ENCODE measurements around the gene SMLR1.
A peak's percentile ranks its signal among the peaks of the same experiment; 100 is the strongest.
"Not testable (repeated sequence)": the region's sequence is repeated elsewhere in the genome, so short reads cannot be mapped to it uniquely, and the experiment has no call there.

Gene SMLR1

DNA sequence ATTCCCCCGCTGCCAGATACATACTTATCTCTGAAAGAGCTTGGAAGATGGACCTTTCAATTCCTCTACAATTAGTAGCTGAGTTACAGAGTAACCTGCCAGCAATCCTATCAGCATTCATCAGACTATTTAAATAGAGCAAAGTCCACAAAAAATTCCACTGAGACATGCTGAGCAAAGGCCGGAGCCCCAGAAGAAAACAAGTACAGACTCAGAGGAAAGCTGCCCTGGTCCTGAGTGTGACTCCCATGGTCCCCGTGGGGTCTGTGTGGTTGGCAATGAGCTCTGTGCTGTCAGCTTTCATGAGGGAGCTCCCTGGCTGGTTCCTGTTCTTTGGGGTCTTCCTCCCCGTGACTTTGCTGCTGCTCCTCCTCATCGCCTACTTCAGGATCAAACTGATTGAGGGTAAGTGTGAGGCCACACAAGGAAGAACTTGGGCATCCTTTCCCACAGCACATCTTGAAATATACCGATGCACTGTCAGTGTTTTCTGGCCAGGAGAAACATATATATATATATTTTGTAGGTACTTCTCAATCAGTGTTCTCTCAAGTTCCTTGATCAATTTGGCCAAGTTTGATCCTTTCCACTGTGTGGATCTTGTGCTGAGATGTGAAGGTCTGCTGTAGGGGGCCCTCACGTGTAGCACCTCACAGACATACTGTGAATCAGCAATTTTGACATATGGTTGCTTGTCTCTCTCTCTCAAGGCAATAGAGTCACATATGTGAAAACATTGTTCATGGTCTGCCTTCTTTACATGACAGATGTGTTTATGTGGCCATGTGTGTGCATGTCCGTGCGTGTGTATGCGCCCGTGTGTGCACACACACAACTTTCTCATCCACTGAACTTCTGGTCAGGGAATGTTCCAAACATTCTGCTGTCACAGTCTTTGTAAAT lies at the start of gene SMLR1:
TSS of gene SMLR1 (plus strand) at position 160 of the 903 bp plus-strand sequence. CDS start at position 168, 8 bp downstream.
- DNase-seq = no peak

GRCh38 chr6:130778946-130779657 lies 48.1 kb upstream of the SMLR1 start:
- peak; percentile 75 for DNase-seq

- DNase-seq = no peak
Observed at GRCh38 chr6:130779658-130780033, 47.6 kb upstream of the SMLR1 start.

- DNase-seq = peak; percentile 41
Observed at GRCh38 chr6:130780122-130780521, 47.1 kb upstream of the SMLR1 start.

DNA sequence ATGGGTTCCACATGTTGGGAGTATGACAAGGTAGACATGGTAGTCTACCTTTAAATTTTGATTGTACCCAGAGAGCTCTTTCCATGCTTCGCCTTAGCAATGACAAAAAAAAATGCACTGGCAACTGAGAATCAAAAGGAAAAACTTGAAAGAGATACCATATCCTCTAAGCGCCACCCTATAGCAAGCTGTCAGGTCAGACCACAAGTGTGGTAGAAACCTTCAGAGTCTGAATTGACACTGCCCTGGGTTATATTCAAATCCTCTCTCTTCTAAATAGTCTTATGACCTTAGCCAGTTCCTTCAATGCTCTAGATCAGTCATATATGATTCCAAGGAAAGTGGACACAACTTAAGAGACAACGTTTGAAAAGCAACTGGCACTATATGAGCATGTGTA lies 45.6 kb upstream of the SMLR1 start:
- DNase-seq = no peak

DNA sequence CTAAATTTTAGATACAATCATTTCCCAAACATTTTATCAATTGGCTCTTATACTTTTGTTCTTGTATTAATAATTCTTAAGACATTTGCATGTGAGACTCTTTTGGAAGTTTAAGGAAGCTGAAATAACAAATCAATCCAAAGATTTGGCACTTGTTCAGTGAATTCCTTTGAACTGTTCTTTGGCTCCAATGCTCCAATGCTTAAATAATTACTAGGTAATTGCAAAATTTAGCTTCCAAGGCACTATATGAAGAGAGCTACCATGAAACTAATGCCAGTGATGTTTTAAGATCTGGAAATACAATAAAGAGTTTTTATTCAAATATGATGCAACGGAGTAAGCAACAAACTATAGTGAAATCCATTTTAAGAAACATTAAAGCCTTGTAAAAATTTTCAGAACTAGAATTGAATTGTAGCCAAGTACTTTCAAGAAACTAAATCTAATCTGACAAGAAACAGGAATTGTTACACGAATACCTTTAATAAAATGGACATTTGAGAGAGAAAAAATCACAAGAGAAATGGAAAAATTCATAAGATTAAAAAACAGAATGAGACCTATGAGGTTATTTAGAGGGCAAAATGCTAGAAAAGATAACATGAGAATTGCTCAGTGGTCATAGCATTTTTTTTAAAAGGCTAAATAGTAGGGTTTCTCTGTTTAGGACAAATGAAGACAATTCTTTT lies 43.6 kb upstream of the SMLR1 start:
- DNase-seq = no peak

GRCh38 chr6:130787726-130788500 lies 39.3 kb upstream of the SMLR1 start:
- no peak for DNase-seq

DNA sequence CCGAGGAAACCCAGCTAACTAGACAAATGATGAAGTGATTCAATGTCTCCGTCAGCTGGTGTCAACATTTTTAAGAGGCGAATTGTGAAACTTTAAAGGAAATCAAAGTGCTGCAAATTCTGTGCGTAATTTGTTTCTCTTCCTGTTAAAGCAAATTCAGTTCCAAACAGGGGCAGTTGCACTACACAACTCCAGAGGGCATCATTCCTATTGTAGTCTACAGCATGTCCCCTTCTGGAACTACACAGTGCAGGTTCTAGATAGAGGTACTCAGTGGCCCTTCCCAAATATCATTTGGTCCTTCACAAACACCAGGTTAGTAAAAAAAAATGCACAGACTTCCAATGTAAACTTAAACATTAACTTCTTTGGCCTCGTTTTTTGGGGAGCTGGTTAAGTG lies 38.3 kb upstream of the SMLR1 start:
- DNase-seq = no peak

DNA sequence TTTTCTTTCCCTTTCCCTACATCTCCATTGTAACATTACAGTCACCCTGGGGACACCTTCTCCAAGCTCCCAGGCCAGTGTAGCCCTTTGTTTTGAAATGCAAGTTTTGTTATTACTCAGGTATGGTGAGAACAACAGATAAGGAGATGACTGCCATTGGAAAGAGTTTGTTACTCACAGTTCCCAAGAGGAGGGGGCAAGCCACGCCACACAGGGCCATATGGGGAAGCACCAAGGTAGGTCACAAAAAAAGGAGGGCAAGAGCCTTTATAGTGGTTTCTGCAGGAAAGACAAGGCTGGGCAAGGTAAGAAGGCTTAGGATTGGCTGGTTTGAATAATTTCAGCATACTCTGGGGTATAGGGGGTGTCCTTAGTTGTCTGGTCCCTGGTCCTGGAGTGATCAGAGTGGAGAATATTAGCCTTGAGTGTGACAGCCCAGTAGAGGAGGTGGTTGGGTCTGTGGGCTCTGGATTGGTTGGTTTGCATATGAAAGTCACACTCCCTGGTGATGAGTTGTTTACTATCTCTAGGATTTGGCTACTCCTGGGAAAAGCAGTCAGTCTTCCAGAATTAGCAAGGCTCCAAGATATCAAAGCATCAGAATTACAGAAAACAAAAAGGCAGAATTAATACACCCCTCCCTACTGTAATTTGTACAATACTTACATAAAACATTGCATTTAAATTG lies 33.1 kb upstream of the SMLR1 start:
- no peak for DNase-seq

DNA sequence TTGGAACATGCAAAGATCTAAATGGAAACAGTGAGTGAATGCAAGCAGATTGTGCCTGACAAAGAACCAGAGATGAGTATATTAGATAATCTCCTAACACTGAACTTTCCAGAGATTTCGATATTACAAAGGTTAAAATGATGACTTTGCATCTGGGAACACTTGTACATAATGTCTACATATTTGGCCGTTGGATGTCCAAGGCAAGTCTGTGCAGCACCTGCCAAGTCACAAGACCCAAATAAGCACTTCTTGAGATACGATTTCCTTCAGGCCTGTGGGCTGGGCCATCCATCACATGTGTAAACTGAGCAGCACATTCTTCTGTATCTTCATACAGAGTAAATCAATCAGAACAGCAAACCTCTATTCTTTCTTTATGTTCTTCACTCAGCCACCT lies 32.5 kb upstream of the SMLR1 start:
- DNase-seq = no peak

DNA sequence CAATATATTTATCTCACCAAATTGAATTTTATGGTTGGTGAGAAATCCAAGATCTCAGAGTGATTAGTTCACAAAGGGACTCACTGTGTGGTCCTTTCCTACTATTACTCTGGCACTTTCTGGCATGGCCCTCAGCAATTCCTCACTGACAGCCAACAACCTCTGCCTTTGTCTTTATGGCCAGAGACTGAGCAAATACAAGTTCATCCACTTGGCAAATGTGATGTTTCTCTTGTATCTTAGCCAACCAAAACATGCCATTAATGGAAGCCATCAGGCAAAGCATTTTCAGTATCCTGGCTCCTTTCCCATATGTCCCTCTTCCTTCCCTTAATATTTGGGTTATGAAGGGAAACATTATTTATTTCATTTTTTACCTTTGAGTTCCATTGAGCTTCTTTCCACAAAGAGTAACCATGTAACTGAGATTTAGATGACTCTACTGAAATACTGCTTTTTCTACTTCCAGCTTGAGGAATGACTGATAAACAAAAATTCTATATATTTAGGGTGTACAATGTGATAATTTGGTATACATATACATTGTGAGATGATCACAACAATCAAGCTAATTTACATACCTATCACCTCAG lies 30.8 kb upstream of the SMLR1 start:
- DNase-seq = peak; percentile 39

DNA sequence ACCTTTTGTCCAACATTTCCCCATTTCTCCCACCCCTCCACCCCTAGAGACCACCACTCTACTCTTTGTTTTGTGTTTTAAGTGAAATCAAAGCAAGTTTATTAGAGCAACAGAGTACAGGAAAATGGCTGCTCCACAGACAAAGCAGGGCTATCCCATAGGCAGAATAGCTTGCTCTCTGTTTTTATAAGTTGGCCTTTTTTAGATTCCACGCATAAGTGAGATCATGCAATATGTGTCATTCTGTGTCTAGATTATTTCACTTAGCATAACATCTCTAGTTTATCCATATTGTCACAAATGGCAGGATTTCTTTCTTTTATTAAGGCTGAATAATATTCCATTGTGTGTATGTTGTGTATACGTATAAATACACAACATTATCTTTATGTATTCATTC lies 30.1 kb upstream of the SMLR1 start:
- no peak for DNase-seq

DNA sequence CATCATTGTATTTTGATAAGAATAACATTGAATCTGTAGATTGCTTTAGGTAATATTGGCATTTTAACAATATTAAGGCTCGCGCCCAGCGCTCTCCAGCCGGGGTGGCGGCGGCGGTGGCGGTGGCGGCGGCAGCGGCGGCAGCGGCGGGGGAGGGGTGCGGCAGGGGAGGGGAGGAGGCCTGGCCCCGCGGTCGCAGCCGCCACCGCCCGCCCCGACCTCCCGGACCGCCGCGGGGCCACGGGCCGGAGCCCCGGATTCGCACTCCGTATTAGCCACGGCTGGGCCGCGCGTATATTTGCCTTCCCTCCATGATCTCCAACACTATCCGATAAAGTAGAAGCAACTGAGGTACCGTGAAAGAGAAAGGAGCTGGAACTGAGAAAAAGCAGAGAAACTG lies 25.8 kb upstream of the SMLR1 start:
- DNase-seq = not testable (repeated sequence)

DNA sequence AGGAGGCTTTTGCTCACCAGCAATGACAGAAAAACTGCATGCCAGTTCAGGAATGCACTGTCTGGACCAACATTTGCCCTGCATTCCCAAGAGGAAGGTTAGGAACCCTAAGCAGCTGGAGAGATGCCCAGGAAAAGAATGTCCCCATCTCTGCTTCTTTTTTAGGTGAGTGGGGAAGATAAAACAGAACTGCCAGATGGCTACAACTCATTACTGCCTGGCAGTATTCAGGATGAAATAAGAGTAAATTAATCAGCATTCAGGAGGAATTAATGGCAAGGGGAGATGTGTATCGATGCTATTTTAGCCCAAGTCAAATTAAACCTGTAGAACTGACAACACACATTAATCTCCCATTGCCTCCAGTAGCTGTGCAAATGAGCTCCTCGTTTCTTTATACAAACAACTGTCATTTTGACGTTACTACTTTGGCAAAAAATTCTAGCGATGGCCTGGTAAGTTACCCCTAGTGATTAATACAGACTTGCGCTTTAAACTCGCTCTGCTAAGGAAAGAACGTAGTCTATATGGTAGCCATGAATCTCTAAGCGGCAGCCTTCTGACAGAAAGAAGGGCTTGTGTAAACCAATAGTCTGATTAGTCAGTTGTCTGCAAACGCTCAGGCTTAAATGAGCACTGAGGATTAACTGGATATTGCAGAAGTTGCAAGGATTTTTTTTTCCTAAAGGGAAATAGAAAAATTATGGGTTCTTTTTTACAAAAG lies 16.7 kb upstream of the SMLR1 start:
- DNase-seq = peak; percentile 37

DNA sequence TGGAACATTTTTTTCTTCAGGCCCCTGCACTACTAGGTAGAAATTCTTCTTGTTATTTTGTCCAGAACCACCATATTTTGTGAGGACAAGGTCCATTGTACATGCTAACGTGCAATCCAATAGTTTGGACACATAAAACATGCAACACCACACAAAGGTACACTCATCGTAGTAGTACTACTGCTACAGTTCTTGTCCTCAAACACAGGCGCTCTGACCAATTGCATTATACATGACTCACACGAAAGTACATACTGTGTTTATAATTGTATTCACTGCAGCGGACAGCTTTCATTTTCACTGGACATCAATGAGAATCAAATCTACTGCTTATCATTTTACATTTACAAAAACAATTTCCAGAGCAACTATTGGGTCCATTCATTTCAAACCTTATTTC lies 15.3 kb upstream of the SMLR1 start:
- DNase-seq = no peak

DNA sequence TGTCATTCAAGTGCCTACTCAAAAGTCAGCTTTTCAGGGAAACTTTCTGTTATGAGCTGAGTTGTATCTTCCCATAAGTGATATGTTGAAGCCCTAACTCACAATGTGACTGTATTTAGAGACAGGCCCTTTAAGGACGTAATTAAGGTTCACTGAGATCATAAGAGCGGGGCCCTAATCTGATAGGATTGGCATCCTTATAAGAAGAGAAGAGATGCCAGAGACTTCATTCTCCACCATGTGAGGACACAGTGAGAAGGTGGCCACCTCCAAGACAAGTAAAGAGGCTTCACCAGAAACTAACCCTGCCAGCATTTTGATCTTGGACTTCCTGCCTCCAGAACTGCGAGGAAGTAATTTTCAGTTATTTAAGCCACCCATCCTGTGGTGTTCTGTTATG lies 12.7 kb upstream of the SMLR1 start:
- DNase-seq = no peak

- DNase-seq = no peak
Observed at GRCh38 chr6:130815200-130816071, 11.8 kb upstream of the SMLR1 start.

DNA sequence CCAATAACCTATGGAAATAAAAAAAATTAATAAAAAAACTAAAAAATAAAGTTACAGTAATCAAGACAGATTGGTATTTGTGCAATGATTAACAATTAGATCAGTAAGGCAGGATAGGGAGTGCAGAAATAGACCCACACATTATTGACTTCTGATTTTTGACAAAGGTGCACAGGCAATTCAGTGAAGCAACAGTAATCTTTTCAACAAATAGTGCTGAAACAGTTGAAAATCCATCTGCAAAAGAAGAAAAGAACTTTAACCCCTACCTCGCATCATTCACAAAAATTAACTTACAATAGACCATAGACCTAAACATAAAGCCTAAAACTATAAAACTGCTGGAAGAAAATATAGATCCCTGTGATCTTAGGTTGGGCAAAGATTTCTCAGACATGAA lies 4.5 kb upstream of the SMLR1 start:
- DNase-seq = no peak

DNA sequence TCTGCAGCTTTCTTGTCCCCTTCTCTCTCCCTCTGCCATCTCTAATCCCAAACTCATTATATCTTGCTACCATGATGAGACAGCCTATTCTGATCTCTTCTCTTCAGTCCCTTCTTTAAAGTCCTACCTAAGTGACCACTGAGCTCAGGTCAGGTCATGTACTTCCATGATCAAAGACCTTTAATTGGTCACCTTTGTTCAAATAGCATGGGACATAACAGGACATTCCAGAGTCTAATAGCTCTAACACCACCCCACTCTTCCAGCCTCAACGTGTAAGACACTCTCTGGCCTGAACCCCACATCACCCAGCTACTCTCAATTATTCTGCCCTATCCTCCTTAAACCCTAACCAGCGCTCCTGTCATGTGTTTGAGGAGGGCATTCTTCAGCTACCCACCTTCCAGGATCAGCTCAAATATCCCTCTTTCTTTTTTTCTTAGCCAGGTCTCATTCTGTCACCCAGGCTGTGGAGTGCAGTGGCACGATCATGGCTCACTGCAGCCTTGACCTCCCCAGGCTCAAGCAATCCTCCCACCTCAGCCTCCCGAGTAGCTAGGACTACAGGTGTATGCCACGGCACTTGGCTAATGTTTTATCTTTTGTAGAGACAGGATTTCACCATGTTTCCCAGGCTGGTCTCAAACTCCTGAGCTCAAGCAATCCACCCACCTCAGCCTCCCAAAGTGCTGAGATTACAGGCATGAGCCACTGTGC lies 2.1 kb upstream of the SMLR1 start:
- DNase-seq = no peak

Measured in HCEC 1CT (cell line).